Measurements from ENCODE around the gene TMEM233.

DNA sequence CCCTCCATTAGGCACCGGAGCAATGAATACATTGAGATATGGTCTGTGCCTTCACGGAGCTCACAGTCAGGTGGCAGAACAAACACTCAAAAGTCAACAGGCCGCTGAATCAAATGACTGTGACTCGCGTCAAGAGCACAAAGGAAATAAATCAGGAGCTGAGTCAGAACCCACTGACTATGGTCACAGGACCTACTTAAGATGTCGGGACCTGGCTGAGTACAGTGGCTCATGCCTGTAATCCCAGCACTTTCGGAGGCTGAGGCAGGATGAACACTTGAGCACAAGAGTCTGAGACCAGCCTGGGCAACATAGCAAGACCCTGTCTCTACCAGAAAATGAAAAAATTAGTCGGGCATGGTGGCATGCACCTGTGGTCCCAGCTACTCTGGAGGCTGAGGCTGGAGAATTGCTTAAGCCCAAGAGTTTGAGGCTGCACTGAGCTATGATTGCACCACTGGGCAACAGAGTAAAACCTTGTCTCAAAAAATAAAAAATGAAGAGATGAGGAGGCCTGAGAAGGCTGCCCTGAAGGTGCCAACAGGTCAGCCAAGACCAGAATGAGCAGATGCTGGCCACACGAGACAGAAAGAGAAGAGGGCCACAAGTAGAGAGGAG is 19.9 kb downstream of the TMEM233 start:
- TF ChIP-seq, protein P1, sequence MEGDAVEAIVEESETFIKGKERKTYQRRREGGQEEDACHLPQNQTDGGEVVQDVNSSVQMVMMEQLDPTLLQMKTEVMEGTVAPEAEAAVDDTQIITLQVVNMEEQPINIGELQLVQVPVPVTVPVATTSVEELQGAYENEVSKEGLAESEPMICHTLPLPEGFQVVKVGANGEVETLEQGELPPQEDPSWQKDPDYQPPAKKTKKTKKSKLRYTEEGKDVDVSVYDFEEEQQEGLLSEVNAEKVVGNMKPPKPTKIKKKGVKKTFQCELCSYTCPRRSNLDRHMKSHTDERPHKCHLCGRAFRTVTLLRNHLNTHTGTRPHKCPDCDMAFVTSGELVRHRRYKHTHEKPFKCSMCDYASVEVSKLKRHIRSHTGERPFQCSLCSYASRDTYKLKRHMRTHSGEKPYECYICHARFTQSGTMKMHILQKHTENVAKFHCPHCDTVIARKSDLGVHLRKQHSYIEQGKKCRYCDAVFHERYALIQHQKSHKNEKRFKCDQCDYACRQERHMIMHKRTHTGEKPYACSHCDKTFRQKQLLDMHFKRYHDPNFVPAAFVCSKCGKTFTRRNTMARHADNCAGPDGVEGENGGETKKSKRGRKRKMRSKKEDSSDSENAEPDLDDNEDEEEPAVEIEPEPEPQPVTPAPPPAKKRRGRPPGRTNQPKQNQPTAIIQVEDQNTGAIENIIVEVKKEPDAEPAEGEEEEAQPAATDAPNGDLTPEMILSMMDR (IDR thresholded peaks at IDR 0.05), result no peak
- no peak for TF ChIP-seq POLR2A (IDR thresholded peaks at IDR 0.05)
- no peak for TF ChIP-seq POLR2AphosphoS5 (IDR thresholded peaks at IDR 0.05)
- no peak for TF ChIP-seq EP300 (IDR thresholded peaks at IDR 0.05)
